Measurements from ENCODE around the gene ADAMTS2. TPM values are rescaled to one million over a fixed set of nuclear protein-coding genes. Genes with fewer than 3 reads are reported as not detected.

Gene ADAMTS2
- total RNA-seq, 1 experiment from 2014 or later, result not detected

GRCh38 chr5:179222246-179223017 is 122.8 kb downstream of the ADAMTS2 start:
- Histone ChIP-seq H3K9ac (ENCODE audit: low read length) (no peak overlapping the region), H3K27me3 (ENCODE audit: low read length) (no peaks in the 10 kb centered on the region), H3K4me1 (ENCODE audit: low read length) (no peaks in the 10 kb centered on the region), H3K36me3 (ENCODE audit: insufficient read depth, low read length) (no peaks in the 10 kb centered on the region), H3K9me2 (replicated peaks; ENCODE audit: insufficient read depth, low read length) (no peaks in the 10 kb centered on the region), H4K20me1 (ENCODE audit: insufficient read depth, low read depth, low read length) (no peaks in the 10 kb centered on the region), H3K4me2 (ENCODE audit: low read depth, low read length, poor library complexity, severe bottlenecking) (no peak overlapping the region), H3K27ac (ENCODE audit: low read length) (no peak overlapping the region), H3K79me2 (ENCODE audit: low read length) (no peaks in the 10 kb centered on the region), H2AFZ (ENCODE audit: low read length) (no peak overlapping the region), H3K9me3 (ENCODE audit: low read length) (no peaks in the 10 kb centered on the region), H3K4me3 (ENCODE audit: low read length) (no peak overlapping the region)
- no peak for DNase-seq

- Histone ChIP-seq H3K27me3 (ENCODE audit: low read length) (no peaks in the 10 kb centered on the region), H3K27ac (ENCODE audit: low read length) (no peak overlapping the region), H3K9me2 (replicated peaks; ENCODE audit: insufficient read depth, low read length) (no peaks in the 10 kb centered on the region), H3K36me3 (ENCODE audit: insufficient read depth, low read length) (no peaks in the 10 kb centered on the region), H3K9me3 (ENCODE audit: low read length) (no peaks in the 10 kb centered on the region), H3K4me1 (ENCODE audit: low read length) (no peaks in the 10 kb centered on the region), H3K4me2 (ENCODE audit: low read depth, low read length, poor library complexity, severe bottlenecking) (no peak overlapping the region), H3K79me2 (ENCODE audit: low read length) (no peaks in the 10 kb centered on the region), H4K20me1 (ENCODE audit: insufficient read depth, low read depth, low read length) (no peaks in the 10 kb centered on the region), H3K4me3 (ENCODE audit: low read length) (no peak overlapping the region), H2AFZ (ENCODE audit: low read length) (no peak overlapping the region), H3K9ac (ENCODE audit: low read length) (no peak overlapping the region)
- no peak for DNase-seq
These were observed 123.4 kb downstream of the ADAMTS2 start for GRCh38 chr5:179221877-179222220.

GRCh38 chr5:179221196-179221876 is 123.9 kb downstream of the ADAMTS2 start:
- H3K36me3 ChIP-seq (ENCODE audit: insufficient read depth, low read length), result no peaks in the 10 kb centered on the region
- DNase-seq, result no peak
- no peaks in the 10 kb centered on the region for H3K27me3 ChIP-seq (ENCODE audit: low read length)
- no peaks in the 10 kb centered on the region for H3K79me2 ChIP-seq (ENCODE audit: low read length)
- H3K27ac ChIP-seq (ENCODE audit: low read length), result no peak overlapping the region
- H3K4me3 ChIP-seq (ENCODE audit: low read length), result no peak overlapping the region
- no peak overlapping the region for H3K9ac ChIP-seq (ENCODE audit: low read length)
- H3K4me2 ChIP-seq (ENCODE audit: low read depth, low read length, poor library complexity, severe bottlenecking), result no peak overlapping the region
- no peak overlapping the region for H2AFZ ChIP-seq (ENCODE audit: low read length)
- H3K9me2 ChIP-seq (replicated peaks; ENCODE audit: insufficient read depth, low read length), result no peaks in the 10 kb centered on the region
- H4K20me1 ChIP-seq (ENCODE audit: insufficient read depth, low read depth, low read length), result no peaks in the 10 kb centered on the region
- no peaks in the 10 kb centered on the region for H3K4me1 ChIP-seq (ENCODE audit: low read length)
- H3K9me3 ChIP-seq (ENCODE audit: low read length), result no peaks in the 10 kb centered on the region

GRCh38 chr5:179220716-179221115 is 124.5 kb downstream of the ADAMTS2 start:
- no peak for DNase-seq
- Histone ChIP-seq H4K20me1 (ENCODE audit: insufficient read depth, low read depth, low read length) (no peaks in the 10 kb centered on the region), H3K27ac (ENCODE audit: low read length) (no peak overlapping the region), H3K4me3 (ENCODE audit: low read length) (no peak overlapping the region), H3K9me2 (replicated peaks; ENCODE audit: insufficient read depth, low read length) (no peaks in the 10 kb centered on the region), H3K36me3 (ENCODE audit: insufficient read depth, low read length) (no peaks in the 10 kb centered on the region), H3K79me2 (ENCODE audit: low read length) (no peaks in the 10 kb centered on the region), H3K4me2 (ENCODE audit: low read depth, low read length, poor library complexity, severe bottlenecking) (no peak overlapping the region), H3K9me3 (ENCODE audit: low read length) (no peaks in the 10 kb centered on the region), H3K9ac (ENCODE audit: low read length) (no peak overlapping the region), H3K27me3 (ENCODE audit: low read length) (no peaks in the 10 kb centered on the region), H2AFZ (ENCODE audit: low read length) (no peak overlapping the region), H3K4me1 (ENCODE audit: low read length) (no peaks in the 10 kb centered on the region)

GRCh38 chr5:179219661-179220620 is 125.3 kb downstream of the ADAMTS2 start:
- no peaks in the 10 kb centered on the region for H3K79me2 ChIP-seq (ENCODE audit: low read length)
- H3K27me3 ChIP-seq (ENCODE audit: low read length), result no peaks in the 10 kb centered on the region
- H2AFZ ChIP-seq (ENCODE audit: low read length), result no peak overlapping the region
- H3K27ac ChIP-seq (ENCODE audit: low read length), result no peak overlapping the region
- DNase-seq, result no peak
- H4K20me1 ChIP-seq (ENCODE audit: insufficient read depth, low read depth, low read length), result no peaks in the 10 kb centered on the region
- no peaks in the 10 kb centered on the region for H3K9me3 ChIP-seq (ENCODE audit: low read length)
- no peaks in the 10 kb centered on the region for H3K36me3 ChIP-seq (ENCODE audit: insufficient read depth, low read length)
- no peaks in the 10 kb centered on the region for H3K9me2 ChIP-seq (replicated peaks; ENCODE audit: insufficient read depth, low read length)
- H3K4me3 ChIP-seq (ENCODE audit: low read length), result no peak overlapping the region
- H3K4me1 ChIP-seq (ENCODE audit: low read length), result no peaks in the 10 kb centered on the region
- H3K9ac ChIP-seq (ENCODE audit: low read length), result no peak overlapping the region
- no peak overlapping the region for H3K4me2 ChIP-seq (ENCODE audit: low read depth, low read length, poor library complexity, severe bottlenecking)

- Histone ChIP-seq H3K27me3 (ENCODE audit: low read length) (no peaks in the 10 kb centered on the region), H3K9me2 (replicated peaks; ENCODE audit: insufficient read depth, low read length) (no peaks in the 10 kb centered on the region), H3K36me3 (ENCODE audit: insufficient read depth, low read length) (no peaks in the 10 kb centered on the region), H3K4me1 (ENCODE audit: low read length) (no peaks in the 10 kb centered on the region), H3K27ac (ENCODE audit: low read length) (no peak overlapping the region), H3K4me3 (ENCODE audit: low read length) (no peak overlapping the region), H3K9me3 (ENCODE audit: low read length) (no peaks in the 10 kb centered on the region), H2AFZ (ENCODE audit: low read length) (no peak overlapping the region), H4K20me1 (ENCODE audit: insufficient read depth, low read depth, low read length) (no peaks in the 10 kb centered on the region), H3K79me2 (ENCODE audit: low read length) (no peaks in the 10 kb centered on the region), H3K4me2 (ENCODE audit: low read depth, low read length, poor library complexity, severe bottlenecking) (no peak overlapping the region), H3K9ac (ENCODE audit: low read length) (no peak overlapping the region)
- no peak for DNase-seq
These were observed 126.3 kb downstream of the ADAMTS2 start for GRCh38 chr5:179218943-179219330.

GRCh38 chr5:179217956-179218942 is 127.0 kb downstream of the ADAMTS2 start:
- Histone ChIP-seq H3K4me3 (ENCODE audit: low read length) (no peak overlapping the region), H3K4me1 (ENCODE audit: low read length) (no peaks in the 10 kb centered on the region), H3K9ac (ENCODE audit: low read length) (no peak overlapping the region), H3K27ac (ENCODE audit: low read length) (no peak overlapping the region), H3K4me2 (ENCODE audit: low read depth, low read length, poor library complexity, severe bottlenecking) (no peak overlapping the region), H3K79me2 (ENCODE audit: low read length) (no peaks in the 10 kb centered on the region), H3K9me2 (replicated peaks; ENCODE audit: insufficient read depth, low read length) (no peaks in the 10 kb centered on the region), H3K36me3 (ENCODE audit: insufficient read depth, low read length) (no peaks in the 10 kb centered on the region), H4K20me1 (ENCODE audit: insufficient read depth, low read depth, low read length) (no peaks in the 10 kb centered on the region), H2AFZ (ENCODE audit: low read length) (no peak overlapping the region), H3K27me3 (ENCODE audit: low read length) (no peaks in the 10 kb centered on the region), H3K9me3 (ENCODE audit: low read length) (no peaks in the 10 kb centered on the region)
- no peak for DNase-seq
